Measurements from ENCODE around the gene TIAM2.

GRCh38 chr6:155033021-155033791 lies 38.1 kb downstream of the TIAM2 start:
- no peak for TF ChIP-seq EP300 (IDR thresholded peaks at IDR 0.05)
- TF ChIP-seq, protein P1, sequence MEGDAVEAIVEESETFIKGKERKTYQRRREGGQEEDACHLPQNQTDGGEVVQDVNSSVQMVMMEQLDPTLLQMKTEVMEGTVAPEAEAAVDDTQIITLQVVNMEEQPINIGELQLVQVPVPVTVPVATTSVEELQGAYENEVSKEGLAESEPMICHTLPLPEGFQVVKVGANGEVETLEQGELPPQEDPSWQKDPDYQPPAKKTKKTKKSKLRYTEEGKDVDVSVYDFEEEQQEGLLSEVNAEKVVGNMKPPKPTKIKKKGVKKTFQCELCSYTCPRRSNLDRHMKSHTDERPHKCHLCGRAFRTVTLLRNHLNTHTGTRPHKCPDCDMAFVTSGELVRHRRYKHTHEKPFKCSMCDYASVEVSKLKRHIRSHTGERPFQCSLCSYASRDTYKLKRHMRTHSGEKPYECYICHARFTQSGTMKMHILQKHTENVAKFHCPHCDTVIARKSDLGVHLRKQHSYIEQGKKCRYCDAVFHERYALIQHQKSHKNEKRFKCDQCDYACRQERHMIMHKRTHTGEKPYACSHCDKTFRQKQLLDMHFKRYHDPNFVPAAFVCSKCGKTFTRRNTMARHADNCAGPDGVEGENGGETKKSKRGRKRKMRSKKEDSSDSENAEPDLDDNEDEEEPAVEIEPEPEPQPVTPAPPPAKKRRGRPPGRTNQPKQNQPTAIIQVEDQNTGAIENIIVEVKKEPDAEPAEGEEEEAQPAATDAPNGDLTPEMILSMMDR (IDR thresholded peaks at IDR 0.05): no peak
